IPS DF 6.9 (cell line): Measurements from ENCODE around the gene PRSS57.

Experiments used
- DNase-seq: peaks from one replicate; pipeline ENCODE4 v3.0.0-alpha.2; 2013; ENCODE audit warnings: low read depth, low spot score
- H3K27ac ChIP-seq: one replicate; pipeline ENCODE4 v1.5.1; 2013; ENCODE audit warnings: low read length, control low read depth
- H3K27me3 ChIP-seq: 2 replicates; pipeline ENCODE4 v1.6.1; 2013; ENCODE audit warnings: mild to moderate bottlenecking, low read length; ENCODE audit not compliant: control insufficient read depth, insufficient read depth
- H3K36me3 ChIP-seq: 2 replicates; pipeline ENCODE4 v1.6.1; 2013; ENCODE audit warnings: low read length; ENCODE audit not compliant: control insufficient read depth, insufficient read depth
- H3K4me1 ChIP-seq: 2 replicates; pipeline ENCODE4 v1.6.1; 2013; ENCODE audit warnings: low read length; ENCODE audit not compliant: control insufficient read depth, insufficient read depth
- H3K4me3 ChIP-seq: 2 replicates; pipeline ENCODE4 v1.5.1; 2013; ENCODE audit warnings: mild to moderate bottlenecking, low read length
- H3K9me3 ChIP-seq: 2 replicates; pipeline ENCODE4 v1.6.1; 2013; ENCODE audit warnings: low read length, inconsistent platforms; ENCODE audit not compliant: control insufficient read depth, insufficient read depth
- WGBS: extraction: QIAGEN DNeasy Blood & Tissue Kit; methylation state at CpG from one replicate; pipeline ENCODE4 v1.1.7; 2013; ENCODE audit warnings: mixed read lengths, missing lambda C conversion rate; ENCODE audit not compliant: insufficient read length, insufficient coverage; 5-methylcytosine and 5-hydroxymethylcytosine counted together

The PRSS57 gene

DNA sequence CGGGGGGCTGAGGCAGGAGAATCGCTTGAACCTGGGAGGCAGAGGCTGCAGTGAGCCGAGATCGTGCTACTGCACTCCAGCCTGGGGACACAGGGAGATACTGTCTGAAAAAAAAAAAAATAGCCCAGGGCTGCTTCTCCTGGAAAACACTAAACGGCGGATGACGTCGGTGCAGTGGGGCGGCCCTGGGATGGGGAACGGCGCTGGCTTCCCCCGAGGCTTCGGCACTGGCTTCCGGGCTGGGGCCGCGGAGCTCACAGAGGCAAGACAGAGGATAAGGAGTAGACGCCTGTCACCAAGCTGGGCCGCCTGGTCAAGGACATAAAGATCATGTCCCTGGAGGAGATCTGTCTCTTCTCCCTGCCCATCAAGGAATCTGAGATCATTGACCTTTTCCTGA lies 5.0 kb downstream of the PRSS57 start:
- Histone ChIP-seq H3K9me3 (no peaks in the 10 kb centered on the region), H3K4me1 (0 out of 2 replicates have a peak, but pooled peaks cover under 1% of the 10 kb centered on the region), H3K27me3 (no peaks in the 10 kb centered on the region), H3K4me3 (no peak overlapping the region), H3K27ac (no peak overlapping the region), H3K36me3 (no peaks in the 10 kb centered on the region; the same call in 1 of the 2 replicates)
- WGBS: no CpG with 5 or more reads among the region's 18 CpGs
- DNase-seq: no peak

GRCh38 chr19:688992-689391 lies 6.3 kb downstream of the PRSS57 start:
- Histone ChIP-seq H3K27me3 (no peaks in the 10 kb centered on the region), H3K27ac (no peak overlapping the region), H3K9me3 (no peaks in the 10 kb centered on the region), H3K4me1 (0 out of 2 replicates have a peak, but pooled peaks cover 1% of the 10 kb centered on the region), H3K4me3 (no peak overlapping the region), H3K36me3 (no peaks in the 10 kb centered on the region; the same call in 1 of the 2 replicates)
- no peak for DNase-seq
- WGBS: no CpG with 5 or more reads among the region's 17 CpGs

DNA sequence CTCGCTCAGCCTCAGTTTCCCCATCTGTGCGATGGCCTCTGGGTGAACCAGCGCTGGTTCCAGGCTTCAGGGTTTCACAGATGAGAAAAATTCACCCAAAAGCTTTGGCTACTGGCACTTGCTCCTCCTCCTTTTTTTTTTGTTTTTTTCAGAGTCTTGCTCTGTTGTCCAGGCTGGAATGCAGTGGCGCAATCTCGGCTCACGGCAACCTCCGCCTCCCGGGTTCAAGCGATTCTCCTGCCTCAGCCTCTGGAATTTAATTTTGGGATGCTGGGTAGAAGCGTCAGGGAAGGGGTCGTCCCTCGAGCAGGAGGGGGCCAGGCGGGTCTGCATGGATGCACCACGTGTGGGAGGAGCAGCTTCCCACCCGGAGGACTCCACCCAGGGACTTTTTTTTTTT lies 7.0 kb downstream of the PRSS57 start:
- H3K27me3 ChIP-seq: no peaks in the 10 kb centered on the region
- no peak overlapping the region for H3K27ac ChIP-seq
- DNase-seq: no peak
- H3K36me3 ChIP-seq: no peaks in the 10 kb centered on the region; the same call in 1 of the 2 replicates
- no peak overlapping the region for H3K4me3 ChIP-seq
- H3K4me1 ChIP-seq: 0 out of 2 replicates have a peak, but pooled peaks cover 1% of the 10 kb centered on the region
- no peaks in the 10 kb centered on the region for H3K9me3 ChIP-seq
- WGBS: no CpG with 5 or more reads among the region's 15 CpGs

GRCh38 chr19:687569-688166 lies 7.6 kb downstream of the PRSS57 start:
- Histone ChIP-seq H3K27ac (no peak overlapping the region), H3K36me3 (no peaks in the 10 kb centered on the region; the same call in 1 of the 2 replicates), H3K27me3 (no peaks in the 10 kb centered on the region), H3K4me1 (0 out of 2 replicates have a peak, but pooled peaks cover 1% of the 10 kb centered on the region), H3K9me3 (no peaks in the 10 kb centered on the region), H3K4me3 (no peak overlapping the region)
- DNase-seq: no peak
- no CpG with 5 or more reads among the region's 11 CpGs for WGBS

- no CpG with 5 or more reads among the region's 17 CpGs for WGBS
- Histone ChIP-seq H3K27me3 (no peaks in the 10 kb centered on the region), H3K27ac (no peak overlapping the region), H3K4me1 (0 out of 2 replicates have a peak, but pooled peaks cover 1% of the 10 kb centered on the region), H3K36me3 (no peaks in the 10 kb centered on the region; the same call in 1 of the 2 replicates), H3K9me3 (no peaks in the 10 kb centered on the region), H3K4me3 (no peak overlapping the region)
- DNase-seq: no peak
These were observed 8.5 kb downstream of the PRSS57 start for GRCh38 chr19:686589-687297.

GRCh38 chr19:685454-685931 lies 9.8 kb downstream of the PRSS57 start:
- no peak overlapping the region for H3K27ac ChIP-seq

GRCh38 chr19:682678-683320 lies 12.5 kb downstream of the PRSS57 start:
- no peak for DNase-seq
- Histone ChIP-seq H3K36me3 (no peaks in the 10 kb centered on the region; the same call in 1 of the 2 replicates), H3K27ac (no peak overlapping the region), H3K4me3 (no peak overlapping the region; the same call in 1 of the 2 replicates), H3K9me3 (no peaks in the 10 kb centered on the region), H3K27me3 (no peaks in the 10 kb centered on the region), H3K4me1 (peaks cover 5% of the 10 kb centered on the region)
- WGBS: no CpG with 5 or more reads among the region's 25 CpGs

More at GRCh38 chr19:685454-685931, 9.8 kb downstream of the PRSS57 start:
- no peaks in the 10 kb centered on the region for H3K9me3 ChIP-seq
- H3K36me3 ChIP-seq: no peaks in the 10 kb centered on the region; the same call in 1 of the 2 replicates
- no peak overlapping the region for H3K4me3 ChIP-seq
- peaks cover 5% of the 10 kb centered on the region for H3K4me1 ChIP-seq
- H3K27me3 ChIP-seq: no peaks in the 10 kb centered on the region
- no peak for DNase-seq
- WGBS: no CpG with 5 or more reads among the region's 31 CpGs

GRCh38 chr19:681029-682019 lies 13.9 kb downstream of the PRSS57 start:
- Histone ChIP-seq H3K4me3 (no peak overlapping the region; the same call in 1 of the 2 replicates), H3K27me3 (peaks cover 5% of the 10 kb centered on the region), H3K4me1 (peaks cover 5% of the 10 kb centered on the region), H3K27ac (no peak overlapping the region), H3K9me3 (no peaks in the 10 kb centered on the region), H3K36me3 (no peaks in the 10 kb centered on the region; the same call in 1 of the 2 replicates)
- WGBS: no CpG with 5 or more reads among the region's 54 CpGs
- no peak for DNase-seq

- Histone ChIP-seq H3K27ac (no peak overlapping the region), H3K9me3 (no peaks in the 10 kb centered on the region), H3K36me3 (no peaks in the 10 kb centered on the region; the same call in 1 of the 2 replicates), H3K4me3 (peak overlapping the region; percentile 83), H3K27me3 (peaks cover 7% of the 10 kb centered on the region), H3K4me1 (peaks cover 5% of the 10 kb centered on the region)
- peak; percentile 67 for DNase-seq
- no CpG with 5 or more reads among the region's 70 CpGs for WGBS
These were observed 14.8 kb downstream of the PRSS57 start for GRCh38 chr19:680287-681028.
